KMS-11 (cell line): ENCODE results near the gene PPP4R3B.
"Not testable (repeated sequence)": the region's sequence is repeated elsewhere in the genome, so short reads cannot be mapped to it uniquely, and the experiment has no call there.

Experiments
- H2AFZ ChIP-seq: fragments of 200-600 bp; sonication (generic); 2 replicates; pipeline ENCODE4 v1.6.1; 2016; ENCODE audit warnings: antibody characterized with exemption, mixed run types, low read depth
- H3K27ac ChIP-seq: fragments of 200-600 bp; sonication (generic); 2 replicates; pipeline ENCODE4 v1.6.1; 2016; ENCODE audit warnings: mild to moderate bottlenecking, mixed run types
- H3K27me3 ChIP-seq: fragments of 200-600 bp; sonication (generic); 2 replicates; pipeline ENCODE4 v1.6.1; 2017; ENCODE audit warnings: mild to moderate bottlenecking, low read depth, mixed run types, moderate library complexity; ENCODE audit not compliant: insufficient read depth
- H3K36me3 ChIP-seq: fragments of 200-600 bp; sonication (generic); 2 replicates; pipeline ENCODE4 v1.6.1; 2017; ENCODE audit warnings: mild to moderate bottlenecking, mixed run types; ENCODE audit not compliant: insufficient read depth
- H3K4me1 ChIP-seq: fragments of 200-600 bp; sonication (generic); 2 replicates; pipeline ENCODE4 v1.6.1; 2016; ENCODE audit warnings: mild to moderate bottlenecking, low read depth, mixed run types; ENCODE audit not compliant: poor library complexity, severe bottlenecking
- H3K4me2 ChIP-seq: fragments of 200-600 bp; sonication (generic); 2 replicates; pipeline ENCODE4 v1.7.0; 2016; ENCODE audit warnings: mild to moderate bottlenecking, mixed run types
- H3K4me3 ChIP-seq: fragments of 200-600 bp; sonication (generic); IDR thresholded peaks from 2 replicates; pipeline ENCODE4 v1.6.1; 2017; ENCODE audit warnings: low read depth, low read length, mixed read lengths; ENCODE audit not compliant: insufficient read depth
- H3K79me2 ChIP-seq: fragments of 200-600 bp; sonication (generic); 2 replicates; pipeline ENCODE4 v1.6.1; 2016; ENCODE audit warnings: low read depth, mixed run types; ENCODE audit not compliant: insufficient read depth
- H3K9ac ChIP-seq: fragments of 200-600 bp; sonication (generic); 2 replicates; pipeline ENCODE4 v1.6.1; 2016; ENCODE audit warnings: mild to moderate bottlenecking, mixed run types
- H4K20me1 ChIP-seq: fragments of 200-600 bp; sonication (generic); 2 replicates; pipeline ENCODE4 v1.6.1; 2016; ENCODE audit warnings: mild to moderate bottlenecking, mixed run types; ENCODE audit not compliant: insufficient read depth
- CTCF ChIP-seq: fragments of 200-600 bp; sonication (generic); conservative IDR thresholded peaks from 2 replicates; pipeline ENCODE4 v1.6.1; 2017; ENCODE audit warnings: low read depth, mild to moderate bottlenecking, antibody characterized with exemption, low read length, moderate library complexity, mixed read lengths

Gene PPP4R3B

GRCh38 chr2:55556809-55557208 is 60.6 kb downstream of the PPP4R3B start:
- Histone ChIP-seq H2AFZ (no peak overlapping the region), H3K4me2 (no peak overlapping the region), H3K27me3 (no peaks in the 10 kb centered on the region), H3K4me1 (peaks cover 4% of the 10 kb centered on the region), H3K4me3 (no peak overlapping the region), H3K27ac (no peak overlapping the region), H4K20me1 (no peaks in the 10 kb centered on the region), H3K79me2 (no peaks in the 10 kb centered on the region), H3K36me3 (peaks cover 2% of the 10 kb centered on the region; the same call in 1 of the 2 replicates), H3K9ac (no peak overlapping the region)
- TF ChIP-seq CTCF = no peak

GRCh38 chr2:55555977-55556376 is 61.4 kb downstream of the PPP4R3B start:
- Histone ChIP-seq H3K79me2 (no peaks in the 10 kb centered on the region), H3K9ac (no peak overlapping the region), H3K27me3 (no peaks in the 10 kb centered on the region), H3K27ac (no peak overlapping the region), H3K4me3 (no peak overlapping the region), H3K4me1 (peaks cover 4% of the 10 kb centered on the region), H2AFZ (no peak overlapping the region), H4K20me1 (no peaks in the 10 kb centered on the region), H3K4me2 (no peak overlapping the region), H3K36me3 (no peaks in the 10 kb centered on the region; the same call in 1 of the 2 replicates)
- TF ChIP-seq CTCF = no peak

GRCh38 chr2:55553321-55553720 is 64.1 kb downstream of the PPP4R3B start:
- Histone ChIP-seq H3K4me3 (no peak overlapping the region), H3K4me2 (no peak overlapping the region)

GRCh38 chr2:55550368-55551102 is 66.9 kb downstream of the PPP4R3B start:
- Histone ChIP-seq H3K27me3 (no peaks in the 10 kb centered on the region), H3K79me2 (no peaks in the 10 kb centered on the region), H3K4me1 (no peaks in the 10 kb centered on the region), H3K36me3 (peaks cover 3% of the 10 kb centered on the region; the same call in 1 of the 2 replicates), H4K20me1 (no peaks in the 10 kb centered on the region), H3K4me2 (no peak overlapping the region), H2AFZ (no peak overlapping the region), H3K27ac (no peak overlapping the region), H3K9ac (no peak overlapping the region), H3K4me3 (no peak overlapping the region)
- no peak for TF ChIP-seq CTCF

More at GRCh38 chr2:55553321-55553720, 64.1 kb downstream of the PPP4R3B start:
- TF ChIP-seq CTCF = no peak
- Histone ChIP-seq H3K4me1 (peaks cover 4% of the 10 kb centered on the region), H4K20me1 (no peaks in the 10 kb centered on the region), H3K36me3 (peaks cover 3% of the 10 kb centered on the region; the same call in 1 of the 2 replicates), H2AFZ (no peak overlapping the region), H3K27ac (no peak overlapping the region), H3K27me3 (no peaks in the 10 kb centered on the region), H3K9ac (no peak overlapping the region), H3K79me2 (no peaks in the 10 kb centered on the region)

GRCh38 chr2:55547679-55548078 is 69.7 kb downstream of the PPP4R3B start:
- not testable (repeated sequence) for H3K27me3 ChIP-seq, H3K36me3 ChIP-seq, H4K20me1 ChIP-seq, H3K79me2 ChIP-seq, H3K9ac ChIP-seq, H3K4me3 ChIP-seq, H3K27ac ChIP-seq, H3K4me2 ChIP-seq, H3K4me1 ChIP-seq, H2AFZ ChIP-seq
